Activated CD4-positive, alpha-beta T cell treated with anti-CD3 and anti-CD28 coated beads, Interleukin-2, amount 50 U/mL, for 16 hours (primary cell): ENCODE data around the gene MED7.

Source experiments
- DNase-seq: peaks from one replicate; pipeline ENCODE4 v3.0.0-alpha.2; 2020

Gene MED7

GRCh38 chr5:157100140-157100679 is 42.5 kb downstream of the MED7 start:
- peak; percentile 79 for DNase-seq

- DNase-seq = no peak
Observed at GRCh38 chr5:157088342-157088990, 54.2 kb downstream of the MED7 start.
